H9 (cell line): ENCODE measurements around the gene CLK4. TPM values are rescaled to one million over a fixed set of nuclear protein-coding genes. Genes with fewer than 3 reads are reported as not detected.
A peak's percentile ranks its signal among the peaks of the same experiment; 100 is the strongest.

Source experiments
- DNase-seq: peaks from one replicate; pipeline ENCODE4 v3.0.0-alpha.2; 2017
- H2AFZ ChIP-seq: one replicate; pipeline ENCODE4 v1.6.1; 2013; ENCODE audit warnings: mild to moderate bottlenecking, low read length, control low read depth, moderate library complexity
- H2AK5ac ChIP-seq: 2 replicates; pipeline ENCODE4 v1.6.1; 2013; ENCODE audit warnings: low read length, control low read depth, mixed read lengths; ENCODE audit not compliant: insufficient read length
- H2BK120ac ChIP-seq: one replicate; pipeline ENCODE4 v1.6.1; 2013; ENCODE audit warnings: low read depth, mild to moderate bottlenecking, low read length, control low read depth, inconsistent platforms; ENCODE audit not compliant: poor library complexity, severe bottlenecking
- H2BK12ac ChIP-seq: 2 replicates; pipeline ENCODE4 v1.6.1; 2013; ENCODE audit warnings: low read length, control low read depth, mixed read lengths, low read depth; ENCODE audit not compliant: insufficient read length
- H2BK15ac ChIP-seq: 2 replicates; pipeline ENCODE4 v1.6.1; 2013; ENCODE audit warnings: low read depth, low read length, control low read depth
- H2BK20ac ChIP-seq: one replicate; pipeline ENCODE4 v1.6.1; 2013; ENCODE audit warnings: low read depth, mild to moderate bottlenecking, low read length, control low read depth, inconsistent platforms; ENCODE audit not compliant: poor library complexity, severe bottlenecking
- H2BK5ac ChIP-seq: 2 replicates; pipeline ENCODE4 v1.6.1; 2013; ENCODE audit warnings: low read length, control low read depth, mixed read lengths; ENCODE audit not compliant: insufficient read length
- H3K14ac ChIP-seq: 2 replicates; pipeline ENCODE4 v1.6.1; 2013; ENCODE audit warnings: low read length, control low read depth; ENCODE audit not compliant: insufficient read depth
- H3K18ac ChIP-seq: 2 replicates; pipeline ENCODE4 v1.6.1; 2013; ENCODE audit warnings: low read depth, mild to moderate bottlenecking, mixed read lengths, low read length, control low read depth; ENCODE audit not compliant: insufficient read length
- H3K23ac ChIP-seq: 2 replicates; pipeline ENCODE4 v1.6.1; 2013; ENCODE audit warnings: low read length, control low read depth, mixed read lengths, low read depth; ENCODE audit not compliant: insufficient read length
- H3K23me2 ChIP-seq: 2 replicates; pipeline ENCODE4 v1.6.1; 2013; ENCODE audit warnings: low read depth, mild to moderate bottlenecking, mixed read lengths, low read length, control low read depth; ENCODE audit not compliant: insufficient read length, poor library complexity, severe bottlenecking
- H3K27ac ChIP-seq: 2 replicates; pipeline ENCODE4 v1.5.1; 2013; ENCODE audit warnings: low read length, control low read depth, mixed read lengths, low read depth; ENCODE audit not compliant: insufficient read length
- H3K27me3 ChIP-seq: 2 replicates; pipeline ENCODE4 v1.6.1; 2013; ENCODE audit warnings: low read length, control low read depth, inconsistent platforms; ENCODE audit not compliant: insufficient read depth
- H3K4ac ChIP-seq: 2 replicates; pipeline ENCODE4 v1.6.1; 2013; ENCODE audit warnings: low read depth, mild to moderate bottlenecking, control low read depth, inconsistent platforms, low read length, moderate library complexity
- H3K4me1 ChIP-seq: 2 replicates; pipeline ENCODE4 v1.6.1; 2013; ENCODE audit warnings: low read length, control low read depth, inconsistent platforms; ENCODE audit not compliant: insufficient read depth
- H3K4me2 ChIP-seq: 2 replicates; pipeline ENCODE4 v1.6.1; 2013; ENCODE audit warnings: low read length, control low read depth, mixed read lengths; ENCODE audit not compliant: insufficient read length, insufficient read depth
- H3K56ac ChIP-seq: 2 replicates; pipeline ENCODE4 v1.6.1; 2013; ENCODE audit warnings: low read depth, mild to moderate bottlenecking, mixed read lengths, low read length, control low read depth; ENCODE audit not compliant: insufficient read length
- H3K79me1 ChIP-seq: 2 replicates; pipeline ENCODE4 v1.6.1; 2013; ENCODE audit warnings: low read depth, mild to moderate bottlenecking, moderate library complexity, low read length, control low read depth, inconsistent platforms; ENCODE audit not compliant: insufficient read depth, poor library complexity, severe bottlenecking
- H3K79me2 ChIP-seq: 2 replicates; pipeline ENCODE4 v1.6.1; 2013; ENCODE audit warnings: low read length, control low read depth, inconsistent platforms; ENCODE audit not compliant: insufficient read depth
- H3K9ac ChIP-seq: 2 replicates; pipeline ENCODE4 v1.6.1; 2013; ENCODE audit warnings: low read length, control low read depth, mixed read lengths; ENCODE audit not compliant: insufficient read length; ENCODE audit errors: extremely low read depth
- H3K9me3 ChIP-seq: one replicate; pipeline ENCODE4 v1.6.1; 2013; ENCODE audit warnings: low read depth, low read length, inconsistent platforms; ENCODE audit not compliant: control insufficient read depth
- H3T11ph ChIP-seq: one replicate; pipeline ENCODE4 v1.6.1; 2013; ENCODE audit warnings: mild to moderate bottlenecking, low read length, control low read depth, inconsistent platforms
- H4K20me1 ChIP-seq: one replicate; pipeline ENCODE4 v1.6.1; 2013; ENCODE audit not compliant: control insufficient read depth, insufficient read length, insufficient read depth
- H4K5ac ChIP-seq: 2 replicates; pipeline ENCODE4 v1.6.1; 2013; ENCODE audit warnings: low read depth, mild to moderate bottlenecking, mixed read lengths, low read length, control low read depth; ENCODE audit not compliant: insufficient read length
- H4K8ac ChIP-seq: replicated peaks from 2 replicates; pipeline ENCODE4 v1.6.1; 2013; ENCODE audit warnings: low read length, control low read depth, mixed read lengths, low read depth; ENCODE audit not compliant: insufficient read length
- H4K91ac ChIP-seq: 2 replicates; pipeline ENCODE4 v1.6.1; 2013; ENCODE audit warnings: low read depth, mild to moderate bottlenecking, moderate library complexity, mixed read lengths, low read length, control low read depth; ENCODE audit not compliant: insufficient read length
- H3K27ac Mint-ChIP-seq, 3 experiments: 2 replicates in 2 of 3; 3 replicates in 1 of 3; pipeline ENCODE4 v1.8.0; 2020 to 2021; ENCODE audit warnings: mixed read lengths in 3 of 3, mild to moderate bottlenecking in 1 of 3, moderate library complexity in 1 of 3
- H3K27me3 Mint-ChIP-seq: 2 replicates; pipeline ENCODE4 v1.8.0; 2021; ENCODE audit warnings: low read depth, mild to moderate bottlenecking, moderate library complexity, mixed read lengths
- H3K36me3 Mint-ChIP-seq, 3 experiments: 2 replicates in 2 of 3; 3 replicates in 1 of 3; pipeline ENCODE4 v1.8.0; 2020 to 2021; ENCODE audit warnings: low read depth in 3 of 3, mixed read lengths in 3 of 3; ENCODE audit not compliant: insufficient read depth in 1 of 3
- H3K4me1 Mint-ChIP-seq, 2 experiments: 2 replicates each; pipeline ENCODE4 v1.8.0; 2020; ENCODE audit warnings: mixed read lengths in 2 of 2
- H3K4me3 Mint-ChIP-seq, 2 experiments: 2 replicates in 1 of 2; 3 replicates in 1 of 2; pipeline ENCODE4 v1.8.0; 2020 to 2021; ENCODE audit warnings: mild to moderate bottlenecking in 2 of 2, mixed read lengths in 2 of 2, moderate library complexity in 1 of 2
- H3K9me3 Mint-ChIP-seq, 2 experiments: 2 replicates in 1 of 2; 3 replicates in 1 of 2; pipeline ENCODE4 v1.8.0; 2020; ENCODE audit warnings: mild to moderate bottlenecking in 2 of 2, mixed read lengths in 2 of 2, moderate library complexity in 1 of 2
- CTCF ChIP-seq: fragments of 200-600 bp; sonication (generic); conservative IDR thresholded peaks from 3 replicates; pipeline ENCODE4 v1.8.0; 2021; ENCODE audit warnings: antibody characterized with exemption, mild to moderate bottlenecking
- WGBS: extraction: QIAGEN DNeasy Blood & Tissue Kit; methylation state at CpG from one replicate; pipeline ENCODE4 v1.1.7; 2013; ENCODE audit warnings: missing lambda C conversion rate, low lambda C conversion rate, mixed read lengths; ENCODE audit not compliant: insufficient read length; ENCODE audit errors: extremely low coverage; 5-methylcytosine and 5-hydroxymethylcytosine counted together
- total RNA-seq: library from RNA; stranded (reverse); gene quantifications from 2 replicates; pipeline ENCODE4 v1.2.1, GENCODE V29; 2021

Gene CLK4
- total RNA-seq, 1 experiment from 2014 or later = 12.5 TPM

- Histone ChIP-seq H2AFZ (no peak overlapping the region), H3K27ac (no peak overlapping the region), H4K5ac (no peak overlapping the region), H3K23ac (no peak overlapping the region), H3K79me2 (no peaks in the 10 kb centered on the region), H4K20me1 (no peaks in the 10 kb centered on the region), H3K4me1 (peaks cover 8% of the 10 kb centered on the region), H3K18ac (no peak overlapping the region), H4K8ac (no peak overlapping the region), H2BK15ac (no peak overlapping the region), H4K91ac (no peak overlapping the region), H3K4ac (no peak overlapping the region), H3K27me3 (no peaks in the 10 kb centered on the region), H2BK12ac (no peak overlapping the region), H3T11ph (no peak overlapping the region), H3K79me1 (no peaks in the 10 kb centered on the region), H3K4me2 (no peak overlapping the region), H2BK20ac (no peak overlapping the region), H2BK5ac (no peak overlapping the region), H2BK120ac (no peak overlapping the region), H3K9me3 (no peaks in the 10 kb centered on the region), H3K23me2 (no peaks in the 10 kb centered on the region), H3K9ac (no peak overlapping the region), H2AK5ac (no peak overlapping the region), H3K56ac (no peak overlapping the region), H3K14ac (no peak overlapping the region)
- H3K9me3 Mint-ChIP-seq = peaks cover 0 to 3% of the 10 kb centered on the region in 2 experiments; a peak in 3 of 5 replicates
- H3K4me1 Mint-ChIP-seq = peaks cover 47 to 49% of the 10 kb centered on the region in 2 experiments
- DNase-seq = no peak
- WGBS = no CpG with 5 or more reads among the region's 23 CpGs
- peak overlapping the region in 1 of 3 experiments; percentile 61; a peak in 3 of 7 replicates for H3K27ac Mint-ChIP-seq
- peaks cover 3 to 10% (median 6%) of the 10 kb centered on the region in 3 experiments; a peak in 5 of 7 replicates for H3K36me3 Mint-ChIP-seq
- no peak for TF ChIP-seq CTCF
- peaks cover 40% of the 10 kb centered on the region for H3K27me3 Mint-ChIP-seq
- no peak overlapping the region for H3K4me3 Mint-ChIP-seq
Measured at GRCh38 chr5:178561746-178562264, 65.0 kb downstream of the CLK4 start.
